Fibroblast of pulmonary artery (primary cell): Measurements from ENCODE around the gene MACROD2.
A peak's percentile ranks its signal among the peaks of the same experiment; 100 is the strongest.

Experiments
- DNase-seq: peaks from one replicate; pipeline ENCODE4 v3.0.0-alpha.2; 2010; ENCODE audit warnings: low read depth
- H3K4me3 ChIP-seq: replicated peaks from 2 replicates; pipeline ENCODE4 v1.5.1; 2011; ENCODE audit warnings: low read depth, mild to moderate bottlenecking, control low read depth, low read length, moderate library complexity
- CTCF ChIP-seq: IDR thresholded peaks from 2 replicates; pipeline ENCODE4 v1.5.1; 2011; ENCODE audit warnings: mild to moderate bottlenecking, control low read depth, low read length, inconsistent platforms; ENCODE audit errors: missing control alignments

MACROD2 gene

GRCh38 chr20:14488212-14488611 lies 492.9 kb downstream of the MACROD2 start:
- no peak for TF ChIP-seq CTCF
- no peak overlapping the region for H3K4me3 ChIP-seq
- peak; percentile 11 for DNase-seq

- no peak for DNase-seq
- H3K4me3 ChIP-seq: no peak overlapping the region
- no peak for TF ChIP-seq CTCF
Measured at GRCh38 chr20:14488756-14489479, 493.6 kb downstream of the MACROD2 start.

- DNase-seq: no peak
- no peak for TF ChIP-seq CTCF
- no peak overlapping the region for H3K4me3 ChIP-seq
Measured at GRCh38 chr20:14489544-14489943, 494.2 kb downstream of the MACROD2 start.

- DNase-seq: no peak
- TF ChIP-seq CTCF: no peak
- no peak overlapping the region for H3K4me3 ChIP-seq
Measured at GRCh38 chr20:14491436-14491835, 496.1 kb downstream of the MACROD2 start.

- no peak for DNase-seq
Measured at GRCh38 chr20:14493408-14493807, 498.1 kb downstream of the MACROD2 start.

GRCh38 chr20:14494355-14494754 lies 499.0 kb downstream of the MACROD2 start:
- no peak for DNase-seq
- no peak for TF ChIP-seq CTCF
- H3K4me3 ChIP-seq: no peak overlapping the region

More at GRCh38 chr20:14493408-14493807, 498.1 kb downstream of the MACROD2 start:
- H3K4me3 ChIP-seq: no peak overlapping the region
- no peak for TF ChIP-seq CTCF

GRCh38 chr20:14495066-14495465 lies 499.8 kb downstream of the MACROD2 start:
- DNase-seq: no peak
- H3K4me3 ChIP-seq: no peak overlapping the region
- TF ChIP-seq CTCF: no peak
